ENCODE data around the gene PPP6R2.
A peak's percentile ranks its signal among the peaks of the same experiment; 100 is the strongest.

PPP6R2 gene, protein sequence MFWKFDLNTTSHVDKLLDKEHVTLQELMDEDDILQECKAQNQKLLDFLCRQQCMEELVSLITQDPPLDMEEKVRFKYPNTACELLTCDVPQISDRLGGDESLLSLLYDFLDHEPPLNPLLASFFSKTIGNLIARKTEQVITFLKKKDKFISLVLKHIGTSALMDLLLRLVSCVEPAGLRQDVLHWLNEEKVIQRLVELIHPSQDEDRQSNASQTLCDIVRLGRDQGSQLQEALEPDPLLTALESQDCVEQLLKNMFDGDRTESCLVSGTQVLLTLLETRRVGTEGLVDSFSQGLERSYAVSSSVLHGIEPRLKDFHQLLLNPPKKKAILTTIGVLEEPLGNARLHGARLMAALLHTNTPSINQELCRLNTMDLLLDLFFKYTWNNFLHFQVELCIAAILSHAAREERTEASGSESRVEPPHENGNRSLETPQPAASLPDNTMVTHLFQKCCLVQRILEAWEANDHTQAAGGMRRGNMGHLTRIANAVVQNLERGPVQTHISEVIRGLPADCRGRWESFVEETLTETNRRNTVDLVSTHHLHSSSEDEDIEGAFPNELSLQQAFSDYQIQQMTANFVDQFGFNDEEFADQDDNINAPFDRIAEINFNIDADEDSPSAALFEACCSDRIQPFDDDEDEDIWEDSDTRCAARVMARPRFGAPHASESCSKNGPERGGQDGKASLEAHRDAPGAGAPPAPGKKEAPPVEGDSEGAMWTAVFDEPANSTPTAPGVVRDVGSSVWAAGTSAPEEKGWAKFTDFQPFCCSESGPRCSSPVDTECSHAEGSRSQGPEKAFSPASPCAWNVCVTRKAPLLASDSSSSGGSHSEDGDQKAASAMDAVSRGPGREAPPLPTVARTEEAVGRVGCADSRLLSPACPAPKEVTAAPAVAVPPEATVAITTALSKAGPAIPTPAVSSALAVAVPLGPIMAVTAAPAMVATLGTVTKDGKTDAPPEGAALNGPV

DNA sequence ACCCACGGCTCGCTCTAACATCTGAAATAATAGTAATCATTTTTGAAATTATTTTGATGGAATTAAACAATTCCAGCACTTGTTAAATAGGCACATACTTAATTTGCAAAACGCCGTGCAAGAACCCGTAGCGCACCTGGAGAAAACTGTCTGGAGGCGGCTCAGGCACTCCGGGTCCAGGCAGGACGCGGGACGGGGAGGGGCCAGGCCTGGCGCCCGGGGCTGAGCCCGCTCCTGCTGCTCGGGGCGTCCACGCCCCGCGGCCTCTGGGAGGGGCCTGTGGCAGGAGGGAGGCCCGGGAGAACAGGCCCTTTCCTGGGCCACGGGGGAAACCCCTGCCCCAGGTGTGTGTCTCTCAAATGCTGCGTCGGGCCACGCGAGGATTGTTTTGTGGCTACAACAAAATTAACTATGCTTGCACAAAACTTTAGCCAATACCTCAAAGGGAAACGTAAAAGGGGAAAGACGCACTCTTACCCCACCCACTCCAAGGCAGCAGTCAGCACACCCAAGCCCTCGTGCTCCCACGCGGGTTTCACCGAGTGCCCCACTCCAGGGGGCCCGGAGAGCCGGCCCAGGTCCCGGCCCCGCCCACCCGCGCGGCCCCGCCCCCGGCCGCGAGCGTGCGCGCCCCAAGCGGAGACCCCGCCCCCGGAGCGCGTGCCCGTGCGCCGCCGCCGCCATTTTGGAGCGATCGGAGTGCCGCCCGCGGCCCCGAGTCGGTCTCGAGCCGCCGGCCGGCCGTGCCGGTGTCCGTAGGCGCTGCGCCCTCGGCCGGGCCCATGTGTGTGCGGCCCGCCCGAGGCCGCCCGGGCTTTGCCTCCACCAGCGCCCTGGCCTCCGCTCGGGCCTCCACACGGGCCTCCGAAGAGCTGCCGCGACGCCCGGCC, at the start of gene PPP6R2:
PPP6R2 (plus strand) TSS at position 677 of the 890 bp plus-strand sequence. CDS start 50,582 bp downstream, outside the sequence.
- peak; percentile 22 for DNase-seq

DNA sequence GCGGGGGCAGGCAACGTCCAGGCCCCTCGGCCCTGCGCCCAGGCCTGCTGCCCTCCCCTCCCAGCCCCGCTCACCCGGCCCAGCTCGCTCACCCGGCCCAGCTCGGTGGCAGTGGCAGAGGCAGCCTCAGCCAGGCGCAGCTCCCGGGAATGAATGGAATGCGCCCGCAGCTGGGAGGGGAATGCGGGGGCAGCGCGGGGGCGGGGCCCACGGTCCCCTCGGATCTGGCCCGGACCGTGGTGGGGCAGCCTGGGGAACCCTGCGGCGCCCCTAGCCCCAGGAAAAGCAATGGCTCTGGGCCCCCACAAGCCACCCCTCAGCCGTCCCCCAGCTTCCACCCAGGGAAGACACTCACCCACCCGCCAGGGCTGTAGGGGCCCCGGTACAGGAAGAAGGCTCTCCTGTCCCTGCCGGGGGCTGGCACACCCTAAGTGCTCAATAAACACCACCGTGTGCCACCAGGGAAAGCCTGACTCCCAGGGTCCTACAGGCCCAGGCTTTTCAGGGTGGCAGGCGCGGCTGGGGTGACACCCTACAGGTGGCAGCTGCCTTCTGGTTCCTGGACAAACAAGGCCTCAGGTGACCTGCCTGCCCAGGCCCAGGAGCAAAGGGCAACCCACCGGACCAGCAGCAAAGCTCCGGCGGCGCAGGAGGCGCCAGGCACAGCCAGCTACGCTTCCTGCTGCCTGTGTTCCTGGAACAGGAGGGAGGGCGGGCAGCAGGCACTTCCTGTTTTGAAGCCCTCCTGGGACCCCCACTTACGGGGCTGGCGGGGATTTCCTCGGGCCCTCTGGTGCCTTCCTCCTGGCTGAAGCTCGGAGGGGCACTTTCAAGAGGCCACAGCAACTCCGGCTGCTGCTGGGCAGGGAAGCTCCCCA, 49.4 kb upstream of the PPP6R2 start:
- DNase-seq, result no peak

DNA sequence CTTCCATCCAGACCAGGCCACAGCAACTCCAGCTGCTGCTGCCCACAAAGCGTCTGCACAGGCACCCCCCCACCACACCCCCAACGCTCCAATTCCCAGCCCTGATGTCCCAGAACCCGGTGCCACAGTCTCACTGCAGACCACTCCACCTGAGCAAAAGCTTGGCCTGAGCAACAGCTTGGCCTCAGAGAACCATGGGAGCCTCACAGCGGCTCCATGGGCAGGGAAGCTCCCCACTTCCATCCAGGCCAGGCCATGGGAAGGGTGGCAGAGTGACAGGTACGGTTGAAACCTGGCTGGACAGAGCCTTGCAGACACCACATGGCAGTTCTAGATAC, 48.8 kb upstream of the PPP6R2 start:
- DNase-seq, result no peak

DNA sequence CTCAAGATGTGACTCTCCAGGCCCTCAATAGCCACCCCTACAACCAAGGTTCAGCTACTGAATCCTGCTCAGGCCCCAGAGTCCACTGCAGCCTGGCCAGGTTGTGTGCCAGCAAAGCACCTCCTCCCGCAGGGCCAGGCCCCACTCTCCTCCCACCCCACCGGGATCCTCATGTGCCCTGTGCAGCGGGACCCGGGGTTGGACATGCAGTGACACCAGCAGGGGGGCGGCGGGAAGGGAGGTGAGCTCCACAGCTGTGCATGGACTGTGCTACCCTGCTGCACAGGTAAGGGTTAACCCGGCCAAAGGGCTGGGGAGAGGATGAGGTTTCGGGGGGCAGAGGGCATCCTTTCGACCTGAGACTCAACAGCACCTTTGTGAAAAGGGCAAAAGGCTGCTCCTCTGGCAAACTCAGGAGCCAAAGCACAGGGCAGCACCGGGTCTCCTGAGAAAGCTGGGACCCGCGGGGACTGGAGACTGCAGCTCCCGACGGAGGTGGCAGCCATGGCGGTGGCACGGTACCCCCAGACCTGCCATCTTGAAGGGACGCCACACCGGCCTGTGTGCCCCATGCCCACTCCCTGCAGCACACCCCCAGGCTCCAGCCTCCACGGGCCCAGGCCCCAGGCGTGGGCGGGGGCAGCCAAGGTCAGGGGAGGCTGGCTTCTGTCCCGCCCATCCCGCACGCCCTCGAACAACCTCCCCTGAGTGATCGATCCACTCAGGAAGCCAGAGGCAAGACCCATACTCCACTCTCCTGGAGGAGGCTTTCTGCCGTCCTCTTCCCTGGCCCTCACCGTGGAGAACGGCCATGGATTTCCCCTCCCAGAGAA, 46.3 kb upstream of the PPP6R2 start:
- DNase-seq, result no peak

DNA sequence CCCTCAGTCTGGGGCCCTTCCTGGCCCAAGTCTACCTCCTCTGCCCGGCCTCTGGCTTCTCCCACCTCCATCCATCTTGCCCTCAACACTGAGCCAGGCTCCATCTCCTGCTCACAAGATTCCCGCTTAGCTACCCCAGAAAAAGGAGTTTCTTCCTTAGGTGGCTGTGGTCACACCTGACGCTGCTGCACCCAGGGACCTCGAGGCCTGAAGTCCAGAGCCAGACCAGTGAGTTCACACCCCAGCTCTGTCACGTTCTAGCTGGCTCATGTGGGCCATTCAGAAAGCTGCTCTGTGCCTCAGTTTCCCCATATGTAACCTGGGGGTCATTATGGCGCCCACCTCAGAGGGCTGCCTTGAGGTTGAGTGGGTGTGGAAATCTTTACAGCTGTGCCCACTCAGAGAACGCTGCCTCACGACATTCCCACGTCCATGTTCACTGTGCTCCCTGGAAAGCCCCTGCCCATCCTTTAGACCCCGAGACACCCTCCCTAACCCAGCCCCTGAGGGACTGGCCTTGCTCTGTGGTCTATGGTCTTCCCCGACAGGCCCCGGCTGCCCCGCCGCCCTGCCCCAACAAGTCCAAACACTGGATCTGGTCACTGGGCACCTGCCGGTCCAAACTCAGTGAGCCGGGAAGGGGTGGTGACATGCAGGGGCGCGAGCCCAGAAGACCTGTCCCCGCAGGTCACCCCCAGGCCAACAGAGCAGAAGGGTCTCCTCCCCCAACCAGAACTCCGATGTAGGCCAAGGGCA, 45.4 kb upstream of the PPP6R2 start:
- no peak for DNase-seq

DNA sequence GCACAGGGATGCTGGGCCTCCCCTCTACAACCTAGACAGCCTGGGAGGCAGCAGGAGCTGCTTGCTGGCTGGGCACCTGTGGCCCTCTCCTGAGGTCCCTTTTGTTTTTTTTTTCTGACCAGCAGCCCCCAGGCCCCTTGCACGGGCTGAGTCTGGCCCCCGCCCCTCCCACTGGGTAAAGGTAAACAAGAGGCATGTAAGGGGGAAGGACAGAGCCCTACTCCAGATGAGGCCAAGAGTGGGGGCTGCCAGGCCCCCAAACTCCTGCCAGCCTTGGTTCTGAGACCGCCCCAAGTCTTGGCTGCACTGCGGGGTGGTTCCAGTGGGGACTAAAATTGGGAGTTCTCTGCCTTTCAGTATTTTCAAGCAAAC, 44.9 kb upstream of the PPP6R2 start:
- no peak for DNase-seq

DNA sequence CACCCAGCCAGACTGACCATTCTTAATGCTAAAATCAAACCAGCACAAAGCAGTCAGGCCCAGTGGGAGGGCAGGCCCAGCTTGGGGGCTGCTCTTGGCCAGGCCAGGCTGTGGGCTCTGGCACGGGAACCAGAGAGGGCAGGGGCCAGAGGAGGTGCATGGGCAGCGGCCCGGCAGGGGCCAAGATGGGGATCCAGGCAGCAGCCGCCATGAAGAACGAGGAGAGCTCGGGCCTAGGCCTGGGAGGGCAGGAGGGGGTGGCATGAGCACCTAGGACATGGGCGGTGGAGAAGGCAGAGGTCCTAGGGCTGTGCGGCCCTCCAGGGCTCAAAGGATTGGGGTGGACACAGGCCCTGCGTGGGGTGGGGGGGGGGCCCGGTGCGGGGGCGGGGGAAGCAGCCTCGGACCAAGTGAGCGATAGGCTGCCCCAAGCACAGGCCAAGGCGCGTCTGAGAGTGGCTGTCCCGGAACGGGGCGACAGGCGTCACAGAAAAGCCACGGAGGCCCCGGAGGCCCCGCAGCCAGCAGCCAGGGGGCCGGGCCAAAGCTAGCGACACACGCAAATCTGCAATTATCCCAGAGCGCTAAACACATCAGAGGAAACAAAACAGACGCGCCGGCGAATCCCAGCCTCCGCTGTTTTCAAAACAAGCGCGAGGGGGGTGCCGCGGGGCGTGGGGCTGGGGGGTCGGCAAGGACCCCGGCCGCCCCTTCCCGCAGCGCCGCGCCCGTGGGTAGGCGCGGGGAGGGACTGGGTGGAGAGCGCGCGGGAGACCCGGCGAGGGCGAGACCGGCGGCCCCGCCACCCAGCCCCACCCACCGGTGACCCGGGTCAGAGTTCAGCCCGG, 44.0 kb upstream of the PPP6R2 start:
- no peak for DNase-seq

DNA sequence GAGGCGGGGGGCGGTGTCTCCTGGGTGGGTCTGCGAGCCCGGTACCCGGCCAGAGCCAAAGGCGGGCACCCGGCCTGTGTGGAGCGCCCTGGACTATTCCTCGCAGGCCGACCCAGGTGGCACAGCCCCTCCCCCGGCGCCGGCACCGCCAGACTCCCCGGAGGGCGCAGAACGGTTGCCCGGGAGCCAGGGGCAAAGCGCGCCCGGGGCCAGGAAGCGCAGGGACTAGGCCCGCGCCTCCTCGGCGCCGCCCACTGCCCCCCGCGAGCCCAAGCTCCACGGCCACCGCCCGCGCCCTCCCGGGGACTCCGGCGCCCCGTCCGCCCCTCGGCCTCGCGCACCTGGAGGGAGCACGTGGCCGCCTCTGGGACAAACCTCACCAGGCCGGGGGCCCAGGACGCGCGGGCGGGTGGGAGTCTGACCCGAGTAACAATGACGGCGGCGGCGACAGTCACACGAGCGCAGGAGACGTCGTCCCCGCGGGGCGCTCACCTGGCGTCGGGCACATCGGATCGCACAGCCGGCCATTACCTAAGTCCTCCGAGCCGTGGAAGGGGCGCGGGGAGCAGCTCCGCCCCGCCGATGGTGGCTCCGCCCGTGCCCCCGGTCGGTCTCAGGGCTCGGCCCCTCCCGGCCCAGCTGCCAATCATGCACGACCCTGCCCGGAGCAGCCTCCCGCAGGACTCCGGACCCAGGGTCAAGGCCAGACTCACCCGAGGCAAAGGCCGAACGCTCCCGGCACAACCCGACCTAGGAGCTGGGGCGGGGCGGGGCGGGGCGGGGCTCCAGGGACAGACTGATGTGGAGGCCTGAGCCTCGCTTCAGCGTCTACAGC, 43.1 kb upstream of the PPP6R2 start:
- no peak for DNase-seq

DNA sequence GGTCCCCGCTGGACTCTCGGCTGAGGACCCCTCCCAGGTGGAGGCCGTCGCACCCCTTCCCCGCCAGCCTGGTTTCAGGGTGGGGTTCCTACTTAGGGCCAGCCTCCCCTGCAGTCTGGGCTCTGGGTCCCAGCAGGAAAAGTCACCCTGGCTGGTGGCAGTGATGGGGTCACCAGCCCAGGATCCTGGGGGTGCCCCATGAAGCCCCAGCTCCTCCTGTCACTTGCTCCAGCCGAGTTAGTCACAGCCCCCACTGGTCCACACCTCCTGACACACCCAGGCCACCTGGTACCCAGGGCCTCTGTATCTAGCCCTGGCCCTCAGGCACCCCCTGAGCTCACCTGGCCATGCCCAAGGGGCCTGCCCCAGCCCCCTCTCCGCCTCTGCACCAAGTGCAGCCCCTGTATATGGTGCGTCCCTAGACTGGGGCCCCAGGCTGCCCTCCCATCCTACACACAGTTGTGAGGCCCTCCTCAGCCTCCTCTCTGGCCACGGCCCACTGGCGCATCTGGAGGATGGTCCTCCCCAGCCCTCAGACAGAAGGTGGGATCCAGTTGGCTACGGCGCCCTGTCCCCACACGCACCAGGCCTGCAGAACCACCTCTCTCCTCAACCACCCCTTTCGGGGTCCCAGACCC, 42.4 kb upstream of the PPP6R2 start:
- no peak for DNase-seq

DNA sequence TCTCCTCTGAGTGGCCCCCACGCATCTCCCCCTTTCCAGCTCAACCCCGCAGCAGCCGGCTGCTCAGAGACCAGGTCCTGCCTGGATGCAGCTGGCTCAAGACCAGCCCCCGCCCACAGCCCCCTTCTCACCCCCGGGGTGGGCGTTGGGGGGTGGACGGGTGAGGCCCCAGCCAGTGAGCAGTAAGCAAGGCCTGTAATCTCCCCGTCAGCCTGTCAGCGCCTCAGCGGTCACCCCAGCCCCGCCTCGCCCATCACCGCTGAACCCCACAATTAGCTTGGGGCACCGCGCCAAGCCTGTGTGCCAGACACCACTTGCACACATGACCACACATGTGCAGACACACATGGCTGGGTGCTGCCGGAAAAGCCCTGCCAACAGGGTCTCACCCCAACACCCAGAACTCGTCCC, 41.5 kb upstream of the PPP6R2 start:
- DNase-seq, result peak; percentile 62

DNA sequence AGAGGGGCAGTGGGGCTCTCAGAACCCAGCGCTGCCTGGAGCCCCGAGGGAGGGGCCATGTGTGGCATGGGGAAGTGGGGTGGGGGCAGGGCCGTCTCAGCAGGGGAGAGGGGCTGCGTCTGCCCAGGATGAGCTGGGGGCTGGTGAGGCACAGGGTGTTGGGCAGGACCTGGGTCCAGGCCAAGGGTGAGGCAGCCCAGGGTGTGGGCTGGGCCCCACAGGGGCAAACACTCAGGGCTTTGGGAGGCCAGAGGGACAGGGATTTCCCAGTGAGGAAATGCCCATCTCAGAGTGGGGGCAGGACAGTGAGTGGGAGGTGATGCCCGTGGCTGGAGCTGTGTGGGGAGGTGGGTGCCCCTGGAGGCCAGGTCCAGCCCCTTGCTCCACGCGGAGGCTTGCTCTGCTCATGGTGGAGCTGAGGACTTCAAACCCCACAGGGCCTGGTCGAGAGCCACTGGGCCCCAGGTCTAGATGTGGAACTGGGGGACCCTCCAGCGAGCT, 41.0 kb upstream of the PPP6R2 start:
- DNase-seq, result no peak

DNA sequence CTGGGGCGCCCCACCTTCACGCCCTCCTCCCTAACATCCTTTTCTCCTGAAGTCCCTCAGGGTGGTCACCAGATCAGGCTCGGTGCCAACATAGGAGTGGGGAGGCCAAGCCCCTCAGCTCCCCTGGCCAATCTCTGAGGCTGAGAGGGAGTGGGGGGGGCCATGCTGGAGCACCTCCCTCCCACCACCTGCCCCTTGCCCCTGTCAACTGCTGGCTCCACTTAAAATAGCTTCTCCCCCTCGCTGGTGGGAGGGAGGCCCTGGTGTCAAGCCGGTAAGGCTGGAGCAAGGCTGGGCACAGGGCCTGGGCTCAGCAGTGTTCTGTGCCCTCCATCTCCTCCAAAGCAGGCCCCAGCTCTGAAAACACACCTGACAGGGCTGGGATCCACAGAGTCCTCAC, 40.6 kb upstream of the PPP6R2 start:
- DNase-seq, result no peak

DNA sequence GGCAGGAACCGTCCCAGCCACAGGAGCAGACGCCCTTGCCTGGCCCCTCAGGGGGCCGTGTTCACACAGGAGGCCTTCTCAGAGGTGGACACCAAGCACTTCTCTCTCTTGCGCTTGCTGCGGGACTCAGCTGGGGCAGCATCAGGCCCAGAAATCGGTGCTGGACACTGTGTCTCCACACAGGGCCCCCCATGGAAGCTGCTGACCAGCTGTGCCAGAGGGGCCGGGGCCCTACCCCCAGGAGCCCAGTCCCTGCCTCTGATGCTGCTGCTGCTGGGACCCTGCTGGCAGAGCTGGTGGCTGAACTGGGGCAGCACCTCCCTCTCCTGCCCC, 39.6 kb upstream of the PPP6R2 start:
- DNase-seq, result no peak

DNA sequence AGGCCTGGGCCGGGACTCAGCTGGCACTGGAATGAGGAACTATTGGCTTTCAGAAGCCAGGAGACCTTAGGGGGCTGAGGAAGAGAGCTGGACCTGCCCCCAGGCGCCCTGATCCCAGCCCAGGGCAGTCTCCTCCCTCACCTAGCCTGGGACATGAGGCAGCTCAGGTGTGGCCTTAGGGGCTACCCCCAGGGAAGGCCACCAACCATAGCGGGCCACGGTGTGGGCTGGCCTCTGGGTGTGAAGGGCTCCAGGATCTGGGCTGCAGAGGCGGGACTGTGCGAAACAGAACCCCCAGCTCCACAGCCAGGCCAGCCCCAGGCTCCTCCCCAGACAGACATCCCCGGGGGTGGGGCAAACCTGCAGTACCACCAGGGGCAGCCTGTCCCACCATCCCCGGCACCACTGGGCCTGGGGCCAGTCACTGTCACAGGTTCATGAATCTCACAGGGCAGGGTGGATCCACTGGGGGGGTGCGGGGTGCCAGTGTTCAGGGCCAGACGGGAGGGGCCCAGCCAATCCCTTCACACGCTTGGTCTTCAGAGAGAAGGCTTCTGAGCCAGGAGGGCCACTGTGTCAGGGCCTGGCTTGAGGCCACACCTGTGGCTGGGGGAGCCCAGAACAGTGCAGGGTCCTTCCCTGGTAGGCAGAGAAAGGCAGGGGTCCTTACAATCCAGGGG, 39.1 kb upstream of the PPP6R2 start:
- no peak for DNase-seq

DNA sequence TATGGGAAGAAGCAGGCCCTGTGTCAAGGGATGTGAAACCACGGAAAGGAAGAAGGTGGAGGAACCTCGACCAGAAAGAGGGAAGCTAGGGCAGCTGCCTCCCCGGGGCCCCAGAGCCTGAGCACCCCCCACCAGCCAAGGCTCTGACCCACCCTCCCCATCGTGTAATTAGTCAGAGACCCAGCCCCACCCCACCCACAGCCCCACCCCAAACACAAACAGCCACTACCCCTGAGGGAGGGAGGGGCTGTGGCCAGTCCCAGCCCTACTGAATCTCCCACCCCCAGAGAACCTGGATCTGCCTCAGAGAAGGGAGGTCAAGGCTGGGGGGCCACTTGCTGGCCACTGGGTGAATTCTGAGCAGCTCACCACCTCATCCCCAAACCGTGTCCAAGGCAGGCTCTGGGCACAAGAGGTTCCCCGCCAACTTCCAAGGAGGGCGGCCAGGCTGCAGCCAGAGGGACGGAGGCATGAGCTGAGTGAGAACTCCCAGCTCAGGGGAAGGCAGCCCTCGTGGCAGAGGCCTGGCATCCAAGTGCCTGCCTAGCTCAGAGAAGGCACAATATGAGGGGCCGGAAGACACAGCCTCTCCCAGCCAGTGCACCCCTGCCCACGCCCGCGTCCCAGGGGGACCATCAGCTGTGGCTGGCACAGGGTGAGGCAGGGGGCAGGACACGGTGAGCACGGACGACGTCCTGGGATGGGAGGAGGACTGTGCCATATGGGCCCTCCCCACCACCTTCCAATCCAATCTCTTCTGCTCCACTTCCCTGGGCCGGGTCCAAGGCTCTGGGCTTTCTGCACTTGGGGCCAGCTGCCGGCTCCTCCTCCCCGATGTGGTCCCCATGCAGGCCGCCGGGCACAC, 38.4 kb upstream of the PPP6R2 start:
- DNase-seq, result no peak

DNA sequence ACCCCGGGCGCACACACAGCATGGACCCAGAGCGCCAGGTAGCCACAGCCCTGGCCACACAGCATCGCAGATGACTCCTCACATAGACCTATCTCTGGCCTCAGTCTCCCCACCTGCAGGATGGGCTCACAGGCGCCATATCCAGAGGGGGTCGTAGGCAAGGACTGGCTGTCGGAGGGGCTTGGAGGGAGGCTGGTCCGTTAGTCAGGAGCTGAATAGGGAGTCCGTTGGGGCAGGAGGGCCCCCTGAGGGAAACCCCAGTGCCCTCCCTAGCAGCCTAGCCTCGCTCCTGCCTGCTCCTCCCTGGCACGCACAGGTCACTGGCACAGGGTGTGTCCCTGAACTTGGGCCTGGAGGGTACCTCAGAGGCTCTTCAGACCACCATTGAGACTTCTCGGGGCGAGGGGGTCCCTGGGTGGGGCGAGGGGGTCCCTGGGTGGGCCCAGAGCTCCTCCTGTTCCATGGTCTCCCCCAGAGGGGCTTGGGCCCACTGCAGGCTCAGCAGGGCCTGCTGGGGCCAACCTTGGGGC, 37.7 kb upstream of the PPP6R2 start:
- no peak for DNase-seq

All from NCI-H1105 treated with DMSO at 0.1 percent for 48 hours (cell line).